HCT116 (cell line): ENCODE measurements around the gene ACOD1. TPM values are rescaled to one million over a fixed set of nuclear protein-coding genes. Genes with fewer than 3 reads are reported as not detected.

Experiments
- ATAC-seq: fragments of 200-7000 bp; cut with Tn5 transposase; 2 replicates; pipeline ENCODE4 v1.9.1; 2020; ENCODE audit warnings: mild to moderate bottlenecking, moderate library complexity
- BruUV-seq: library from RNA; stranded (reverse); fragments of 400-500 nt; replicated peaks from 2 replicates; lab custom pipeline; 2021; lab: Mats Ljungman, UMichigan
- CTCF ChIA-PET: fragments of 300-600 bp; sonication (Branson Sonifier 250); formaldehyde crosslinking; loops from one replicate; lab custom pipeline; 2021; ENCODE audit warnings: antibody characterized with exemption; lab: Charles Lee
- POLR2A ChIA-PET: fragments of 300-600, 350-600 bp; sonication (Branson Sonifier 250); formaldehyde crosslinking; loops from one replicate; lab custom pipeline; 2021; ENCODE audit warnings: antibody characterized with exemption; lab: Charles Lee
- RAD21 ChIA-PET, 2 experiments: fragments of 300-600 bp; sonication (Branson Sonifier 250); formaldehyde crosslinking; loops; one replicate each; lab custom pipeline; 2023; ENCODE audit warnings: low total read pairs in 2 of 2; ENCODE audit not compliant: uncharacterized antibody in 2 of 2, unreplicated experiment in 2 of 2, low non-redundant PET in 1 of 2; lab: Charles Lee
- DNase-seq: peaks from one replicate; pipeline ENCODE4 v3.0.0-alpha.2; 2010; ENCODE audit warnings: low read depth, low spot score
- H2AFZ ChIP-seq: fragments of 200-600 bp; shearing (Covaris generic), sonication (generic); 2 replicates; pipeline ENCODE4 v1.6.1; 2017; ENCODE audit warnings: low read depth, mixed run types, mixed read lengths, antibody characterized with exemption, low read length; ENCODE audit not compliant: poor library complexity, severe bottlenecking
- H3K27ac ChIP-seq: 2 replicates; pipeline ENCODE4 v1.5.1; 2012; ENCODE audit warnings: low read depth, low read length
- H3K27me3 ChIP-seq: fragments of 200-600 bp; sonication (generic); 2 replicates; pipeline ENCODE4 v1.6.1; 2016; ENCODE audit warnings: mixed run types, low read length, mixed read lengths; ENCODE audit not compliant: insufficient read depth
- H3K36me3 ChIP-seq, 2 experiments: fragments of 200-500 bp in 1 of 2; fragments of 200-600 bp in 1 of 2; sonication (Bioruptor generic) in 1 of 2; sonication (generic) in 1 of 2; 2 replicates each; pipeline versions ENCODE4 v1.5.1 to v1.6.1; 2014 to 2016; ENCODE audit warnings: low read length in 2 of 2, inconsistent platforms in 1 of 2, mixed read lengths in 1 of 2, mixed run types in 1 of 2; ENCODE audit not compliant: insufficient read depth in 2 of 2, control insufficient read depth in 1 of 2
- H3K4me1 ChIP-seq, 2 experiments: fragments of 200-600 bp in 1 of 2; sonication (generic) in 1 of 2; 2 replicates each; pipeline versions ENCODE4 v1.5.1 to v1.6.1; 2012 to 2017; ENCODE audit warnings: low read length in 2 of 2, inconsistent platforms in 1 of 2, mild to moderate bottlenecking in 1 of 2, mixed read lengths in 1 of 2, mixed run types in 1 of 2, moderate library complexity in 1 of 2; ENCODE audit not compliant: insufficient read depth in 2 of 2, control insufficient read depth in 1 of 2
- H3K4me2 ChIP-seq: fragments of 200-600 bp; sonication (generic); 2 replicates; pipeline ENCODE4 v1.6.1; 2017; ENCODE audit warnings: mixed run types, low read length, mixed read lengths
- H3K4me3 ChIP-seq, 2 experiments: fragments of 200-600 bp in 1 of 2; sonication (generic) in 1 of 2; replicated peaks in 1 of 2; 2 replicates each; pipeline ENCODE4 v1.5.1; 2011 to 2016; ENCODE audit warnings: low read length in 2 of 2, control low read depth in 1 of 2, low read depth in 1 of 2, mild to moderate bottlenecking in 1 of 2, mixed read lengths in 1 of 2, mixed run types in 1 of 2
- H3K79me2 ChIP-seq: fragments of 200-600 bp; sonication (generic); 2 replicates; pipeline ENCODE4 v1.6.1; 2017; ENCODE audit warnings: mild to moderate bottlenecking, mixed run types, low read length, moderate library complexity, mixed read lengths; ENCODE audit not compliant: insufficient read depth
- H3K9ac ChIP-seq: fragments of 200-600 bp; sonication (generic); 2 replicates; pipeline ENCODE4 v1.6.1; 2016; ENCODE audit warnings: low read length, mixed read lengths
- H3K9me2 ChIP-seq: fragments of 200-600 bp; sonication (generic), shearing (Covaris generic); 2 replicates; pipeline ENCODE4 v1.6.1; 2017; ENCODE audit warnings: mixed run types, mild to moderate bottlenecking, moderate library complexity; ENCODE audit not compliant: insufficient read depth
- H3K9me3 ChIP-seq, 2 experiments: fragments of 200-500 bp in 1 of 2; fragments of 200-600 bp in 1 of 2; sonication (Bioruptor generic) in 1 of 2; sonication (generic) in 1 of 2; 2 replicates each; pipeline ENCODE4 v1.6.1; 2014 to 2017; ENCODE audit warnings: low read length in 2 of 2, mixed read lengths in 2 of 2, inconsistent platforms in 1 of 2, low read depth in 1 of 2, mild to moderate bottlenecking in 1 of 2, mixed run types in 1 of 2, moderate library complexity in 1 of 2; ENCODE audit not compliant: control insufficient read depth in 1 of 2, insufficient read depth in 1 of 2
- H4K20me1 ChIP-seq: fragments of 200-600 bp; sonication (generic), shearing (Covaris generic); 2 replicates; pipeline ENCODE4 v1.6.1; 2017; ENCODE audit warnings: mixed run types, mild to moderate bottlenecking, moderate library complexity; ENCODE audit not compliant: insufficient read depth
- CEBPB ChIP-seq: IDR thresholded peaks from 2 replicates; pipeline ENCODE4 v1.6.1; 2012; ENCODE audit warnings: low read depth
- EGR1 ChIP-seq: IDR thresholded peaks from 2 replicates; pipeline ENCODE4 v1.6.1; 2012; ENCODE audit warnings: low read depth
- EZH2 ChIP-seq: fragments of 200-600 bp; sonication (generic); IDR thresholded peaks from 2 replicates; pipeline ENCODE4 v1.6.1; 2017; ENCODE audit warnings: antibody characterized with exemption, mixed run types
- EZH2phosphoT487 ChIP-seq: fragments of 200-600 bp; IDR thresholded peaks from 2 replicates; pipeline ENCODE4 v1.6.1; 2018; ENCODE audit warnings: antibody characterized with exemption, borderline replicate concordance
- FOSL1 ChIP-seq: IDR thresholded peaks from 2 replicates; pipeline ENCODE4 v1.6.1; 2012; ENCODE audit warnings: low read depth
- JUND ChIP-seq: IDR thresholded peaks from 2 replicates; pipeline ENCODE4 v1.6.1; 2012
- POLR2A ChIP-seq: IDR thresholded peaks from 2 replicates; pipeline ENCODE4 v1.7.0; 2011; ENCODE audit warnings: borderline replicate concordance; ENCODE audit not compliant: insufficient read depth, insufficient read length; ENCODE audit errors: extremely low read depth
- REST ChIP-seq: IDR thresholded peaks from 2 replicates; pipeline ENCODE4 v1.6.1; 2012; ENCODE audit warnings: low read depth
- SIN3A ChIP-seq: IDR thresholded peaks from 2 replicates; pipeline ENCODE4 v1.6.1; 2012; ENCODE audit warnings: low read depth
- TCF7L2 ChIP-seq: IDR thresholded peaks from 2 replicates; pipeline ENCODE4 v1.7.0; 2011; ENCODE audit warnings: borderline replicate concordance, inconsistent platforms; ENCODE audit not compliant: insufficient read depth, insufficient read length; ENCODE audit errors: extremely low read depth
- intact Hi-C: fragments of 100-400 bp; cut with micrococcal nuclease; formaldehyde crosslinking; loops from 2 replicates; pipeline ENCODE4 v1.10.0; 2022
- total RNA-seq: library from RNA; stranded (reverse); gene quantifications from one replicate; pipeline ENCODE4 v1.2.1, GENCODE V29; 2021; ENCODE audit not compliant: unreplicated experiment
- TF ChIP-seq, protein P1 (sequence below): IDR thresholded peaks from 2 replicates; pipeline ENCODE4 v1.6.1; 2012

ACOD1 gene
- total RNA-seq, 1 experiment from 2014 or later: not detected

- no peak for TF ChIP-seq EZH2
- no peak for TF ChIP-seq CEBPB
- TF ChIP-seq REST: no peak
- no peak for TF ChIP-seq SIN3A
- TF ChIP-seq TCF7L2: no peak
- TF ChIP-seq FOSL1: no peak
- TF ChIP-seq, protein P1, sequence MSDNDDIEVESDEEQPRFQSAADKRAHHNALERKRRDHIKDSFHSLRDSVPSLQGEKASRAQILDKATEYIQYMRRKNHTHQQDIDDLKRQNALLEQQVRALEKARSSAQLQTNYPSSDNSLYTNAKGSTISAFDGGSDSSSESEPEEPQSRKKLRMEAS: no peak
- no peak for TF ChIP-seq EGR1
- TF ChIP-seq JUND: no peak
- no peak for TF ChIP-seq EZH2phosphoT487
- TF ChIP-seq POLR2A: no peak
- ChIA-PET POLR2A (no interaction called here), RAD21 (no interaction called here), CTCF (no interaction called here)
- DNase-seq (no peak), ATAC-seq (no peak)
- no peaks in the 10 kb centered on the region for H4K20me1 ChIP-seq
- H3K9ac ChIP-seq: no peak overlapping the region
- no peaks in the 10 kb centered on the region for H3K27me3 ChIP-seq
- H3K4me3 ChIP-seq: no peak overlapping the region
- H3K36me3 ChIP-seq: no peaks in the 10 kb centered on the region
- intact Hi-C loops: no loop called here
- BruUV-seq: no TSS peak
- no peaks in the 10 kb centered on the region for H3K4me1 ChIP-seq
- H2AFZ ChIP-seq: no peak overlapping the region
- no peaks in the 10 kb centered on the region; a peak in 1 of 4 replicates for H3K9me3 ChIP-seq
- H3K79me2 ChIP-seq: no peaks in the 10 kb centered on the region
- H3K4me2 ChIP-seq: no peak overlapping the region
- no peak overlapping the region for H3K27ac ChIP-seq
- H3K9me2 ChIP-seq: no peaks in the 10 kb centered on the region
Measured at GRCh38 chr13:76928456-76928855, 19.9 kb upstream of the ACOD1 start.
